PC-3 (cell line): Measurements from ENCODE around the gene C14orf132. TPM values are rescaled to one million over a fixed set of nuclear protein-coding genes. Genes with fewer than 3 reads are reported as not detected.

Source experiments
- ATAC-seq: fragments of 200-7000 bp; cut with Tn5 transposase; 2 replicates; pipeline ENCODE4 v1.9.1; 2020; ENCODE audit warnings: mild to moderate bottlenecking, moderate library complexity
- BruUV-seq: library from RNA; stranded (reverse); fragments of 400-500 nt; replicated peaks from 2 replicates; lab custom pipeline; 2021; lab: Mats Ljungman, UMichigan
- CTCF ChIA-PET: fragments of 300-600 bp; sonication (Branson Sonifier 250); formaldehyde crosslinking; loops from one replicate; lab custom pipeline; 2022; ENCODE audit warnings: antibody characterized with exemption; lab: Charles Lee
- POLR2A ChIA-PET: fragments of 300-600 bp; sonication (Branson Sonifier 250); formaldehyde crosslinking; loops from one replicate; lab custom pipeline; 2022; ENCODE audit warnings: antibody characterized with exemption; ENCODE audit not compliant: unreplicated experiment; lab: Charles Lee
- DNase-seq: peaks from one replicate; pipeline ENCODE4 v3.0.0-alpha.2; 2015
- H2AFZ ChIP-seq: fragments of 300-600 bp; sonication (generic); 2 replicates; pipeline ENCODE4 v1.6.0; 2016; ENCODE audit warnings: antibody characterized with exemption, low read length
- H3F3A ChIP-seq: fragments of 300-600 bp; sonication (generic); one replicate; pipeline ENCODE4 v1.6.0; 2017; ENCODE audit warnings: antibody characterized with exemption, low read length, control low read depth, mild to moderate bottlenecking; ENCODE audit not compliant: unreplicated experiment
- H3K27ac ChIP-seq: fragments of 300-600 bp; sonication (generic); 2 replicates; pipeline ENCODE4 v1.5.1; 2016; ENCODE audit warnings: mild to moderate bottlenecking, low read length
- H3K27me3 ChIP-seq: fragments of 300-600 bp; sonication (generic); 2 replicates; pipeline ENCODE4 v1.6.1; 2016; ENCODE audit warnings: low read length, mixed read lengths
- H3K36me3 ChIP-seq: fragments of 300-600 bp; sonication (generic); 2 replicates; pipeline ENCODE4 v1.6.1; 2016; ENCODE audit warnings: low read depth, mixed run types, low read length, mixed read lengths
- H3K4me1 ChIP-seq: fragments of 300-600 bp; sonication (generic); 2 replicates; pipeline ENCODE4 v1.5.1; 2016; ENCODE audit warnings: low read length; ENCODE audit not compliant: insufficient read depth
- H3K4me2 ChIP-seq: fragments of 300-600 bp; sonication (generic); 2 replicates; pipeline ENCODE4 v1.6.0; 2016; ENCODE audit warnings: low read length
- H3K4me3 ChIP-seq: fragments of 300-600 bp; sonication (generic); 2 replicates; pipeline ENCODE4 v1.5.1; 2016; ENCODE audit warnings: mild to moderate bottlenecking, low read length, mixed read lengths
- H3K79me2 ChIP-seq: fragments of 300-600 bp; sonication (generic); 2 replicates; pipeline ENCODE4 v1.6.1; 2017; ENCODE audit warnings: low read length, mixed read lengths
- H3K9ac ChIP-seq: fragments of 300-600 bp; sonication (generic); 2 replicates; pipeline ENCODE4 v1.6.0; 2016; ENCODE audit warnings: mild to moderate bottlenecking, low read length
- H3K9me2 ChIP-seq: fragments of 300-600 bp; sonication (generic); replicated peaks from 2 replicates; pipeline ENCODE4 v1.6.1; 2016; ENCODE audit warnings: mixed run types, low read length, mixed read lengths
- H3K9me3 ChIP-seq: fragments of 300-600 bp; sonication (generic); 2 replicates; pipeline ENCODE4 v1.6.1; 2016; ENCODE audit warnings: low read length, mixed read lengths
- H4K20me1 ChIP-seq: fragments of 300-600 bp; sonication (generic); 2 replicates; pipeline ENCODE4 v1.6.1; 2016; ENCODE audit warnings: low read length, mixed read lengths
- CTCF ChIP-seq: fragments of 300-600 bp; sonication (generic); conservative IDR thresholded peaks from 2 replicates; pipeline ENCODE4 v1.5.1; 2017; ENCODE audit warnings: antibody characterized with exemption, low read depth, mild to moderate bottlenecking, low read length
- EZH2 ChIP-seq: fragments of 300-600 bp; sonication (generic); IDR thresholded peaks from one replicate; pipeline ENCODE4 v1.6.1; 2017; ENCODE audit warnings: antibody characterized with exemption, mild to moderate bottlenecking, low read length; ENCODE audit not compliant: unreplicated experiment
- EZH2phosphoT487 ChIP-seq: fragments of 300-600 bp; sonication (generic); IDR thresholded peaks from 2 replicates; pipeline ENCODE4 v1.6.1; 2018; ENCODE audit warnings: mild to moderate bottlenecking, antibody characterized with exemption, low read length, borderline replicate concordance
- intact Hi-C: fragments of 100-400 bp; cut with micrococcal nuclease; formaldehyde crosslinking; loops from 2 replicates; pipeline ENCODE4 v1.9.0; 2023
- total RNA-seq: library from RNA; depleted of rRNA; stranded (reverse); fragments of >200 nt; gene quantifications from 2 replicates; pipeline ENCODE4 v1.2.3, GENCODE V29; 2014

C14orf132 gene
- total RNA-seq, 1 experiment from 2014 or later, result not detected

GRCh38 chr14:96134508-96134907 lies 95.3 kb downstream of the C14orf132 start:
- Histone ChIP-seq H3K9ac (no peak overlapping the region), H3K9me3 (no peaks in the 10 kb centered on the region), H3K79me2 (no peaks in the 10 kb centered on the region), H3K36me3 (no peaks in the 10 kb centered on the region), H3F3A (no peaks in the 10 kb centered on the region), H3K4me2 (no peak overlapping the region), H2AFZ (no peak overlapping the region), H4K20me1 (no peaks in the 10 kb centered on the region), H3K27ac (no peak overlapping the region), H3K9me2 (no peaks in the 10 kb centered on the region), H3K4me3 (no peak overlapping the region), H3K27me3 (peaks cover under 1% of the 10 kb centered on the region; the same call in 1 of the 2 replicates), H3K4me1 (no peaks in the 10 kb centered on the region)
- BruUV-seq, result no TSS peak
- DNase-seq (no peak), ATAC-seq (no peak)
- POLR2A ChIA-PET, result no interaction called here
- CTCF ChIA-PET, result no interaction called here
- TF ChIP-seq EZH2phosphoT487 (no peak), EZH2 (no peak), CTCF (no peak)
- intact Hi-C loops, result no loop called here

- H3K9ac ChIP-seq, result no peak overlapping the region
- intact Hi-C loops, result no loop called here
- H3K9me3 ChIP-seq, result no peaks in the 10 kb centered on the region
- no peaks in the 10 kb centered on the region for H3K79me2 ChIP-seq
- no peak overlapping the region for H3K27ac ChIP-seq
- ATAC-seq (no peak), DNase-seq (no peak)
- H3F3A ChIP-seq, result no peaks in the 10 kb centered on the region
- H4K20me1 ChIP-seq, result no peaks in the 10 kb centered on the region
- H3K4me2 ChIP-seq, result no peak overlapping the region
- H2AFZ ChIP-seq, result no peak overlapping the region
- no peaks in the 10 kb centered on the region for H3K36me3 ChIP-seq
- POLR2A ChIA-PET, result no interaction called here
- CTCF ChIA-PET, result no interaction called here
- no peaks in the 10 kb centered on the region for H3K27me3 ChIP-seq
- TF ChIP-seq EZH2phosphoT487 (no peak), CTCF (no peak), EZH2 (no peak)
- H3K4me3 ChIP-seq, result no peak overlapping the region
- no peaks in the 10 kb centered on the region for H3K9me2 ChIP-seq
- no peaks in the 10 kb centered on the region for H3K4me1 ChIP-seq
- BruUV-seq, result no TSS peak
Measured at GRCh38 chr14:96135285-96135684, 96.1 kb downstream of the C14orf132 start.

DNA sequence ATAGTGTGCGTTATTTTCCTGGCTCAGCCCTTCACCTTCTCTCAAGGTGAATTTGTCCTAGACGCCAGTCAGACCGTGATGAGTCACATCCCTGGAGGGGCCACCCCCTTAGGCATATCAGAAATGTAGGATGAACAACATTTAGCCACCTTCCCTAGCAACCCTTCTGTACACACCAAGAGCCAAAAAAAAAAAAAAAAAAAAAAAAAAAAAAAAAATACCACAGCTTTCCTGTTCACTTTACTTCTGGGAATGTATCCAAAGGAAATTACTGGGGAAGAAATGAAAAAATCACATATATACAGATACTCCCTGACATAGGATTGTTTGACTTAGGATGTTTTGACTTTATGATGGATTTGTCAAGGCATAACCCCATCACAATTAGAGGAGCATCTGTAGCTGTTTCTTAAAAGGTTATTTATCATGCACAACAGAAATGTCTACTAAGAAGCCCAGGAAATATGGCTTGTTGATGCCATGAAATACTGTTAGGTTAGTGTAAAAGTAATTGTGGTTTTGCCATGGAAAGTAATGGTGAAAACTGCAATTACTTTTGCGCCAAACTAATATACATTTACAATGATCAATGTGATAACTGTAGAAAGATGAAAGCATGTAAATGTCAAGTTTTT lies 97.3 kb downstream of the C14orf132 start:
- Histone ChIP-seq H3K4me2 (no peak overlapping the region), H3F3A (no peaks in the 10 kb centered on the region), H3K36me3 (no peaks in the 10 kb centered on the region), H3K4me3 (no peak overlapping the region), H4K20me1 (no peaks in the 10 kb centered on the region), H3K9ac (no peak overlapping the region), H3K4me1 (no peaks in the 10 kb centered on the region), H3K9me3 (no peaks in the 10 kb centered on the region), H3K79me2 (no peaks in the 10 kb centered on the region), H3K27ac (no peak overlapping the region), H3K27me3 (no peaks in the 10 kb centered on the region; the same call in 1 of the 2 replicates), H2AFZ (no peak overlapping the region), H3K9me2 (no peaks in the 10 kb centered on the region)
- ChIA-PET POLR2A (no interaction called here), CTCF (no interaction called here)
- intact Hi-C loops, result no loop called here
- BruUV-seq, result no TSS peak
- TF ChIP-seq EZH2 (no peak), CTCF (no peak), EZH2phosphoT487 (no peak)
- ATAC-seq, result no peak
- DNase-seq, result peak; percentile 22
